ENCODE measurements around the gene PCTP.

- TF ChIP-seq CTCF (IDR thresholded peaks at IDR 0.05 in 4 of 5, conservative IDR thresholded peaks at IDR 0.05 in 1 of 5) (no peak), POLR2A (IDR thresholded peaks at IDR 0.05) (peak in 1 of 2 donors; percentile 14)
Observed at GRCh38 chr17:55706808-55707773, 43.8 kb upstream of the PCTP start.

Measured in gastrocnemius medialis (tissue), 4 donors.